Islet precursor cell (in vitro differentiated cells): ENCODE results near the gene ALOXE3.
A peak's percentile ranks its signal among the peaks of the same experiment; 100 is the strongest.

ENCODE experiments used
- DNase-seq: peaks from one replicate; pipeline ENCODE4 v3.0.0-alpha.2; 2018

ALOXE3 gene

DNA sequence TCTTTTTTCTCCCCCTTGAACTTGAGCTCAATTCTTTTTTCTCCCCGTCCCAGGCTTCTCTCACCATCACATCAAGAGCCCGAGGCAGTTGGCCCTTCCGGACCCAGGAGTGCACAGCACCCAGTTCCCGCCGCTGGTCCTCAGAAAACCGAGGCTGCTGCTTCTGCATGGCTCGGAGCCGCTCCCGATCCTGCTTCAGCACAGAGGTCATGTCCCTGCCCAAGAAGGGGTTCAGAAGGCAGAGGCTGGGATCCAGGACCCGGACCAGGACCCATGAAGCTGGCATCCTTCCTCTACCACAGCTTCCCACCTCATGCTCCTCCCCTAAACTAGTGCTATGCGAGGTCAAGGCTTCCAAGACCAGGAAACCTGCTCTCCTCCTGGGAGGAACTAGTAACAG, 23.4 kb upstream of the ALOXE3 start:
- DNase-seq = no peak

DNA sequence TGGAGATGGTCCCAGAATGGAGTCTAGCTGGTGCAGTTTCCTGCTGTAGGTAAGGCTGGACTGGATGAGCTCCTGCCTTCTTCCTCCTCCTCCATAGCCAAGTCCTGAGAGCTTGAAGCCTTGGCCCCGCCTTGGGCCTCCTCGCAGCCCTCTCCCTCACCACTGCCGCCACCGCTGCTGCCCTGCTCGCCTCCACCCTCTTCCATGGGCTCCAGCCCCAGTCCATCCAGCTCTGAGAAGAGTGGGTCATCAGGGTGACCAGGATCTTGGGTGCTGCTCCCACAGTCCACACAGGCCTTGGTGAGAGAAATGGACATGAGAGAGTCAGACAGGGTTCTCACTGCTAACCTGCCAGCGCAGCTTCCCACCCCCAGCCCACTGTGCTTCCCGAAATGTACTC, 22.7 kb upstream of the ALOXE3 start:
- DNase-seq = no peak

DNA sequence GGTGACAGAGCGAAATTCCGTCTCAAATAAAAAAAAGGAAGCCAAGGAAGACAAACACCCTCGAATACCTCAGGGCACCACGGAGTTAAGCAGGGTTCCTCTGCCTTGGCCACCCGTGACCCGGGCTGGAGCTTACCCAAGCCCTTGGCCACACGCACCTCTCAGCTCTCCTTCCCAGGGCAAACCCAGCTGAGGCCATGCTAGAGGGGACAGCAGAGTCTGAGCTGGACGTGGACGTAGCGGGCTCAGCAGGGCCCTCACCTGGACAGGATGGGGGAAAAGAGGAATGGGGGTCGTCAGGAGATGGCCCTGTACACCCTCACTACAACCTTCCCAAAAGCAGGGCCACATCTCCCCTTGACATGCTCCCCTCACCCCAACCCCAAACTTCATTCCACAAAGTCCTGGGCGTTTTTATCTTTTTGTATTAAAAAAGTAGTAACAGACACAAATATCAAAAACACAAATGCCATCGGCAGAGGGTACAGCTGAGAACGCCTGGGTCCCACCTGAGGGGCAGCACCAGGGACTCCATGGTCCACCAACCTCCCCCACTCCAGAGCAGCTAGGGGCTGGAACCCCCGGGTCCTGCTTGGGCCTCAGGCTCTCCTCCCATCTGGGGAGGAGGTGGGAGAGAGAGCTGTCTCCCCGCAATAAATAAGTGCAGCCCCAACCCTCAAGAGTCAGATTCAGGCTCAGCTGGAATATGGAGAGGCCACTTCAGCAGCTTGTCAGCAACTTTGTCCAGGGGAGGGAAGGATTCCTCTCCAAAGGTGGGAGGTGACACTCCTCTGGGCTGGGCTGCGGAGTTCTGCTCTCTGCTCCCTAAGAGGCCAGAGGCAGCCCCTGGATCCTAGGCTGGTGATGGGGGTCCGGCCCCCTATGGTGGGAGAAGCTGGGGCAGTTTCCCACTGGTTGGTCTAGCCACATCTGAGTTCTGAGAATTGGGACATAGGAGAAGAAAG, 22.0 kb upstream of the ALOXE3 start:
- no peak for DNase-seq

DNA sequence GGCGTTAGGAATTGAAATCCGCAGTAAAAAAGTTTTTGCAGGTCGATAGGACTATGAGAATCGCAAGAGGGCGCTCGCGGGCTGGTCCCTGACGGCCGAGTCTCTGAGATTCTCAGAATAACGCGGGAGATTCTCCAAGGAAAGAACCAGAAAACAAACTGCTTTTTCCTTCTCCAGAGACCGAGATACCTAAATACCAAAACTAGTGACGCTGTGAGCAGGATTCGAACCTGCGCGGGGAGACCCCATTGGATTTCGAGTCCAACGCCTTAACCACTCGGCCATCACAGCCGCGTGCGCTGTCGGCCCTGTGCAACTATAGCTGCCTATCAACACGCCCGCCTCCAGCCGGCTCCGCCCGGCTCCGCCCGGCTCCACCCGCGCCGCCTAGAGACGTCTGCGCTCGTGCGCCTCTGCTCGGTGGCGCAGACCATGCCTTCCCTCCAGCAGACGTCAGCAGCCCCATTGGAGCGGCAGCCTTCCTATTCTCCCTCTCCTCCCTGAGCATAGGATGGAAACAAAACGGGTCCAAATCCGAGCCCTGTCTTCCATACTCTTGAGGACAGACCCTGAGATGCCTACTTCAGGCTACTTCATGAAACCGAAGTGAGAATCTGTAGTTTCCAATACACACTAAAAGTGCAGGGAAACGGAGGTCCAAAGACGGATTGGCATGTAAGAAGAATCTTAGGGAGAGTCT, 20.5 kb upstream of the ALOXE3 start:
- peak; percentile 99 for DNase-seq

DNA sequence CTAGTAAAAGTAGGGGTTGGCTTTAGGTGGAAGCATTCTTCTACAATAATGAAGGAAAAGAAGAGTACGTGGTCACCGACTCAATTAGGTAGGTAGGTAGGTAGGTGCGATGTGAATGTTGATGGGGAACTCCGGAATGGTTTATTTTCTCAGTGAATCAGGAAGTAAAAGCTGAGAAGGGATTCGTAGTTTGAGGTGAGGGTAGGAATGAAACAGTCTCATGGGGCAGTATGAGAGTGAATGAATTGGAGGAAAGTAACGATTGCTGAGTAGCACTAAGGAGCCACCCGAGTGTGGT, 20.0 kb upstream of the ALOXE3 start:
- no peak for DNase-seq

DNA sequence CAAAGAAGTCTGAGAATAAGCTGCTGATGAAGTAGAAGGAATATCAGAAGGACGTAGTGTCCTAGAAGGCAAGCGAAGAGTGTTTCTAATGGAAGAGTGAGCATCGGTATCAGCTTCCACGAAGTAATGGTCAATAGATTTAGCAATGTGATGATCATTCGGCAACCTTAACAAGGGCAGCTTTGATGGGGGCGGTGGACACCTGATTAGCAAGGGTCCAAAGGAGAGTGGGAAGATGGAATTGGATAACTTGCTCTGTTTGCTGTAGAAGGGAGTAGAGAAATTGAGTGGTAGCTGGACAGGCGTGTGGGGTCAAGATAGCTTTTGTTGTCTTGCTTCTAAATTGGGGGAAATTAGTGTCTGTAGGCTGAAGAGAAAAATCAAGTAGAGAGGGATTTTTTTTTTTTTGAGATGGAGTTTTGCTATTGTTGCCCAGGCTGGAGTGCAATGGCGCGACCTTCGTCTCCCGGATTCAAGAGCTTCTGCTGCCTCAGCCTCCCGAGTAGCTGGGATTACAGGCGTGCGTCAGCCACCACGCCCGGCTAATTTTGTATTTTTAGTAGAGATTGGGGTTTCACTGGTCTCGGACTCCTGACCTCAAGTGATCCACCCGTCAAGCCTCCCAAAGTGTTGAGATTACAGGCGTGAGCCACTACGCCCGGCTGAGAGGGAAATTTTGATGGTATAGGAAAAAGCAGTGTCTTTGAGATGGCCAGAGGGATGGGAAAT, 19.5 kb upstream of the ALOXE3 start:
- no peak for DNase-seq

DNA sequence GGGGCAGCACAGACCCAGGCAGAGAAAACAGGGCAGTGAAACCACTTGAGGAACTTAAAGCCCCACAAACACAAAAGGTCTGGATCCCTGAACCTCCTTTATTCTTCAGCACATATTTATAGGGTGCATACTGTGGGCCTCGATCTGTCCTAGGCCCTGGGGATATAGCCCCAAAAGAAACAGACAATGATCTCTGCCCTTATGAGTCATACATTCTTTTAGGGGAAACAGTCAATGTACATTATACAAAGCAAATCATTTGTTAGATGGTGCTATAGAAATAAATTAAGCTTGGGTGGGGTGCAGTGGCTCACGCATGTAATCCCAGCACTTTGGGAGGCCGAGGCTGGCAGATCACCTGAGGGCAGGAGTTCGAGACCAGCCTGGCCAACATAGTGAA, 15.6 kb upstream of the ALOXE3 start:
- no peak for DNase-seq

DNA sequence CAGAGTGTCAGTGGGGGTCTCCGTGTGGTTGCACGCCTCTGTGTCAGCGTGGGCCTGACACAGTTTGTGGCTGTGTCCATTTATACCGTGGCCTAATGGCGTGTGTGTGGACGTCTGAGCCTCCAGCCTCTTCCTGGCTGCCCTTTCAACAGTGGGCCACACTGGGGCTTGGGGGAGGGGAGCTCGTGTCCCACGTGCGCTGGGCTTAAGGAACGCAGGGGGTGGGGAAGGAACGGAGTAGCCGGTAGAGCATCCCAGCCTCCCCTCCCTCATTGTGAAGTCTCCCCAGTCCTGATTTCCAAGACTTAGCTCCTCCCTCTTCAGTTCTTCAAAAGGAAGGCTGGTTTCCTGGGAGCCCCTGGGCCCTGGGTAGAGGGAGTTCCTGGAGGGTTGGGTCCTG, 15.1 kb upstream of the ALOXE3 start:
- peak; percentile 68 for DNase-seq

DNA sequence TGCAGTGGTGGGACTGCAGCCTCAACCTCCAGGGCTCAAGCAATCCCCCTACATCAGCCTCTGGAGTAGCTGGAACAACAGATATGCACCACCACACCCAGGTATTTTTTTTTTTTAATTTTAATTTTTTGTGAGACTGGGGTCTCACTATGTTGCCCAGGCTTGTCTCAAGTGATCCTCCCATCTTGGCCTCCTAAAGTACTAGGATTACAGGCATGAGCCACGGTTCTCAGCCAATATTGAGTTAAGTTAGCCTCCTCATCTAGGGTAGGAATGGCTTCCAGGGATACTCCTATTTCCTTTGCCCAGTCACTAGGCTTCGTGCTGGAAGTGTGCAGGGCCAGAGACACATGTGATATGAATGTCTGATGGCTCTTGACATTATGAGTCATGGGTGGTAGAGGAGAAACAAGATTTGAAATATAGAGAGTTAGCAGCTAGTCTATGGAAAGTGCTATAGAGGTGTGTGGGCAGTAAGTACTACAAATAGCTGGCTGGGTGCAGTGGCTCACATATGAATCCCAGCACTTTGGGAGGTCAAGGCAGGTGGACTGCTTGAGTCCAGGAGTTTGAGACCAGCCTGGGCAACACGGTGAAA, 13.6 kb upstream of the ALOXE3 start:
- no peak for DNase-seq

DNA sequence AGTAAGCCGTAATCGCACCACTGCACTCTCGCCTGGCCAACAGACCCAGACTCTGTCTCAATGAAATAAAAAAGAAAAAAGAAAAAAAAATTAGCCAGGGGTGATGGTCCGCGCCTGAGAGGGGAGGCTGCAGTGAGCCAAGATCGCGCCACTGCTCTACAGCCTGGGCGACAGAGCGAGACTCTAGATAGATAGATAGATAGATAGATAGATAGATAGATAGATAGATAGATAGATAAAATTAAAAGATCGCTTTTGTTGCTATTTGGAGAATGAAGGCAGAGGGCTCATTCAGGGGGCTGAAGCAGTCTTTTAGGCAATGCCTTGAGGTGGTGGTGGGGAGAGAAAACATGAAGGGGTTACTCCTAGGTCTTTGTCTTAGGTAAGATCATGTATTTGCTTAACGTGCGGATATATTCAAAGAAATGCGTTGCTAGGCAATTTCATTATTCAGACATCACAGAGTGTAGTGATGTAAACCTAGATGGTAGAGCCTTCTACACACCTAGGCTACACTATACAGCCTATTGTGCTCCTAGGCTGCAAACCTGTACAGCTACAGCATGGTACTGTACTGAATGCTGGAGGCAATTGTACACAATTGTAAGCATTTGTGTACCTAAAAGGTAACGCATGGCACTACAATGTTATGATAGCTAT, 9.9 kb upstream of the ALOXE3 start:
- DNase-seq = no peak

DNA sequence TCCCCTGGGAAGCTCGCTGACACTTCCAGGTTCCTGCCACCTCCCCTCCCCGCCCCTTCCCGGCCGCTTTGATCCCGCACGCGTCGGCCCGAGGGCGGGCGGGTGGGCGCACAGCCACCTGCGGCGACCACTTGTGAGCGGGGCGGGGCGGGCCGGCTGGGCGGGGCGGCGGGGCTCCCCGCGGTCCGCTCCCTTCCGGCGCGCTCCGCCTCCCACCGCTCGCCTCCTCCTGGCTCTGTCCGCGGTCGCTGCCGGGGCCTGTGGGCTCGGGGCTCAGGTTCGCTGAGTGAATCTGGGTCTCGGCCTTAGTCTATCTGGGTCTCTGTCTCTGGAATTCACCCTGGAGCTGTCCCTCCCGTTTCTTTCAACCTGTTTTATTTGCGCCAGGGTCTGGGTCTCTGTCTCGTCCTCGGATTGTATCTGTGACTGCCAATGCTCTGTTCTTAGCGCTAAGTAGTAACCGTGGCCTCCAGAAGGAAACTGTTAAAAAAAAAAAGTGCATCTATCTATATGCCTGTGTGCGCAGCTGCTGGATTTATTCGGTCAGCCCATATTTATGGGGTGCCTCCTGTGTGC, 8.3 kb upstream of the ALOXE3 start:
- DNase-seq = peak; percentile 85

DNA sequence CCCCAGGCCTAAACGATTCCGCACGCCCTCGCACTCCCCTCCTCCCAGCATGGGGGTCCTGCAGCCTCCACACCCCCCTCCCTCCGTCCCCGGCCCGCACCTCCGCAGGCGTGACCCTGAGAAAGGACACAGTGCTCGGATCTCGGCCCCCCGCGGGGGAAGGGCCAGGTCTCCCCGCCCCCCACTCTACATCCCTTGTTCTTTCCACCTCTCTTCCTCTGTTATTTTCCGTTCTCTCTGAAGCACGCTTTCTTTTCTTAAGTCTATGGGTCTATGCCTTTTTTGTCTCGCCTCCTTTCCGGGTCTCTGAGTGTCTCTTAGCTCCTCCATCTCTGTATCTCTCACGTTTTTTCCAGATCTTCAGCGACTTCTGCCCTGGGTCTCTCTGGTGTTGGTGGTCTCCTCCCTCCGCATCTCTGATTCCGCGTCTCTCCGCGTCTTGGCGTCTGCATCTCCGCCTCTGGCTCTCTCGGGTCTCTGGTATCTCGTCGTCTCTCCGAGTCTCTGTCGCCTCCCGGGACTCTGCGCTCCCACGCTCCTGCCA, 7.7 kb upstream of the ALOXE3 start:
- peak; percentile 70 for DNase-seq

DNA sequence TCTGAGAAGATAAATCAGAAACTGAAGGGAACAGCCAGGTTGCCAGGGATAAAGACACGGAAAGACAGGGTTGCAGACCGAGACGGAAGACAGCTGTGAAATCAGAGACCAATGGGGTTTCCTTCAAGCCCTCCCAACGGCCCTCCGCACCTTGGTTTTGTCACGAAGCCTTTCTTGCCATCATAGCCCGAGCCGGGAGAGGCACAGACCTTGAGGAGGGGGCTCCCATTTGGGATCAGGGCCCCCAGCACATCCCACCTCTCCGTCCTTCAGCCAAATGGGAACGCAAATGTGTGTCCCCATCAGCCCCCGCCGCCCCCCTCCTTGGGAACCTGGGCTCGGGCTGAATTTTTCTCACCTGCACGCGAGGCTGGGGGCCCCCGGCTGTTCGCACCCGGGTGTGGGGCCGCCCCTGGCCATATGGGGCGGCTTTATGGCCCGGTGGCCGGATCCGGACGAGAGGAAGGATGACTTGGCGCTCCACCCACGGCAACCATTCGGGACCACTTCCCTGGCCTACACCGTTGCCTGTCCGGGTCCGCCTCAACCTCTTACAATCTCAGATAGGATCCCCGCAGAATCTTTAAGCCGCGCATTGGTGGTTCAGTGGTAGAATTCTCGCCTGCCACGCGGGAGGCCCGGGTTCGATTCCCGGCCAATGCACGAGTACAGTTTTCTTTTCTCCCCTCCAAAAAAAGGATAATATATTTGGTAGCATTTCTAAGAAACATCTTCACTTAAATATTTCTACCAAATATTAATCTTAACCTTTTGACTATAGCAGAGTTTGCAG, 7.0 kb upstream of the ALOXE3 start:
- peak; percentile 93 for DNase-seq

DNA sequence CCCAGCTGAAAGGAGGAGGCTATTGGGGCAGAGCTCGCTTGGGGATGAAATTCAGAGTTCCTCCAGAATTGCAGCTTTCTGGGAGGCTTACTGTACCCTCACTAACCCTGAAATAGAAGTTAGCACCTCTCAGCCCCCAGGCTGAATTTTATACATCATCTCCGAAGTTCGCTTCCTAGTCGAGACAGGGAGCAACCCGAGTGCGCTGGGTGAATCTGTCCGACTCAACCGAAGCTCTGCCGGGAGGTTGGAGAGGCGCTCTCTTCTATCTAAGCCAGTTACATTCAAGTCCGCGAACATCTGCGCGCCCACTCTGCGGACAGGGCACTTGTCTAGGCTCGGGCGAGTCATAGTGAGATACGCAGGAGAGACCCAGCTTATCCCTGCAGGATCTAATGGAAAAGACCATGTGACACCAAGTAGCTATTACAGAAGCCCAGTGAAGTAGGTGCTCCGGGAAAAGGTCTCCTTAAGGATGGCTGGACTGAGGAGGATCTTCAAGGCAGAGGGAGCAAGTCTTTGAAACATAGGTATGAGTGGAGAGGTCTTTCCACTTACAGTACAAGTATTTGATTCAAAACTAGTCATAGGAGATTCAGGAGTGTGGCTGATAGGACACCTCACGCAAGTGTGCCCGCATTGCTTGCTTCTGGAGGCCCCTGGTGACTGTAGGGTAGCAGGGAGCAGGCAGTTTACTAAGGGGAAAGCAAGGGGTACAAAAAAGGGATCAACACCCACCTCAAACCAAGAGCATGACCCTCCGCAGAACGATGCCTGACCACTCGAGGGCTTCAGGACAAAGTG, 6.2 kb upstream of the ALOXE3 start:
- DNase-seq = peak; percentile 68

DNA sequence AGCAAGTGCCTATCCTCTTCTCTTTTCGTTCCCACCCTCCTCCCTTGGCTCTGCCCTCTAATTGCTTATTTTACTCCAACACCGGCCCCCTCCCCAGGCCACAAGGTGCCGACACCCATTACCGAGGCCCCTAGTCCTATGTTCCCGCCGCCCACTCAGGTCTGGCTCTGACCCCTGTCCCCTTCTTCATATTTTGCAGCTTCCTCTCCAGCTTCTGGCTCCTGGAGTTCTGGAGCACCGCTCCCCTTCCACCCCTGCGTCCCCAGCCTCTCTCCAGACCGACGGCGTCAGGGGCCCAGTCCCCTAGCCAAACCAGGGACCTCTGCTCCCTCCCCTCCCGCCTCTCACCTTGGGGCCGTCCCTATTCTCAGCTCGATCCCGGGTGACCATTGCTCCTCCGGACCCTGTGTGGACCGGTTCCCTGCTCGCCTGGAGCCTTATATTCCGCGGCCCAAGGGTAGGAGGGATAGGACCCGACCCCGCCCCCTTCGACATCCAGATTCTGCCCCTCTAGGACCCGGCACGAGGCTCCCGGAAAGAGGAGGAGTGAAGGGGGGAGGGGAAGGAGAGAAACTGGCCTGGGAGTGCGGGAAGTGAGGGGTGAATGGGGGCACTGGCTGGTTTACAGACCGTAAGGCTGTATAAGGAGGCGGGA, 5.5 kb upstream of the ALOXE3 start, which contains the start of gene HES7:
Gene HES7 (minus strand): TSS at position 412 of the 655 bp plus-strand sequence. CDS start 22 bp downstream, at position 390.
- peak; percentile 68 for DNase-seq

DNA sequence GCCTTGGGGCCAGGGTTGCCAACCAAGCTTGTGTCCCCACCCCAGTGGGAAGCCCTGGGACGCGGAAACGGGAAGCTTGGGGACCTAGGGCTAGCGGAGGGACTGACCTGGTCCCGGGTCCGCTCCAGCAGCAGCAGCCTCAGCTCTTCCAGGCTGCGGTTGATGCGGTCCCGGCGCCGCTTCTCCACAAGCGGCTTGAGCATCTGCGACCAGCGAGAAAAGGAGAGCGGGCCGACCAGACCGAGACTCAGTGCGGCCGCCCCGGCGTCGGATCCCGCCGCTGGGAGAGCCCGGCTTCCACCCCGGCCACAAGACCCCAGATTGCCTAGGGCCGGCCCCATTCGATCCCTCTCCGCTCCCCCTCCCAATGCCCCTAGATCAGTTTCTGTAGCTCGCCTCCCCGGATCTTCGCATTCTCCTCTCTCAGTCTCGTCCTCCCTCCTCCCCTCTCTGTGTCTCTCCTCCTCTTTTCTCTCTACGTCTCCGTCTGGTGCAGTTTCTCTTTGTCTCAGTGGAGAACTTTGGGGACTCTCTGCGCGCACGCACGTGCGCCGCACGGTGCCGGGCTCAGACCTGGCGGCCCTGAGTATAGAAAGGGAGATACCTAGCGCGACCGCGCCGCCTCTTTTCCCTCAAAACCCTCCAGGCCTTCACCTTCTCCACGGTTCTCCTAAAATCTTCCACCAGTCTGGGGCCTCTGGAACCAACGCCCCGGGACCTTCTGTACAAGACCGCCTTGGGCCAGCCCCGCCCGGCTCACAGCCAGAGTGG, 4.8 kb upstream of the ALOXE3 start:
- DNase-seq = peak; percentile 72

DNA sequence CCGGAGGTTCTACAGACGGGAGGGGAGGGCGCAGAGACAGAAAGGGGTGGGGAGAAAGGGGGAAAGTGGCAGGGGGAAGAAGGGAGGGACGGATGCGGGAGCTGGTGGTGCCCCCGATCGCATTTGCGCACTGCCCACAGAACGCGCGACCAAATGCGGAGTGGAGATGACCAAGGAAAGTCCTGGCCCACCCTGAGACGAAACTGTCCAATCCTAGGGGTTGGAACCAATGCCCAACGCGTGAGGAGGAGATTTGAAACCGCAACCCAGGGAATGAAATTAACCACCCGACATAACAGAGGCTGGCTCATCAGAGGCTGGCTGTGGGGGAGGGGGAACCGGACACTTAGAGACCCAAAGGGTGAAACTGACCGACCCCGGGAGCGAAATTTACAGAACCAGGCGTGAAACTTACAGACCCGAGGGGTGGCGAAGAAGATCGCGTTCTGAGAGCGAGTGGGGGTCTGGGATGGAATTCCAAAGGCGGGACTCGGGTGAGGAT, 4.2 kb upstream of the ALOXE3 start:
- DNase-seq = no peak

DNA sequence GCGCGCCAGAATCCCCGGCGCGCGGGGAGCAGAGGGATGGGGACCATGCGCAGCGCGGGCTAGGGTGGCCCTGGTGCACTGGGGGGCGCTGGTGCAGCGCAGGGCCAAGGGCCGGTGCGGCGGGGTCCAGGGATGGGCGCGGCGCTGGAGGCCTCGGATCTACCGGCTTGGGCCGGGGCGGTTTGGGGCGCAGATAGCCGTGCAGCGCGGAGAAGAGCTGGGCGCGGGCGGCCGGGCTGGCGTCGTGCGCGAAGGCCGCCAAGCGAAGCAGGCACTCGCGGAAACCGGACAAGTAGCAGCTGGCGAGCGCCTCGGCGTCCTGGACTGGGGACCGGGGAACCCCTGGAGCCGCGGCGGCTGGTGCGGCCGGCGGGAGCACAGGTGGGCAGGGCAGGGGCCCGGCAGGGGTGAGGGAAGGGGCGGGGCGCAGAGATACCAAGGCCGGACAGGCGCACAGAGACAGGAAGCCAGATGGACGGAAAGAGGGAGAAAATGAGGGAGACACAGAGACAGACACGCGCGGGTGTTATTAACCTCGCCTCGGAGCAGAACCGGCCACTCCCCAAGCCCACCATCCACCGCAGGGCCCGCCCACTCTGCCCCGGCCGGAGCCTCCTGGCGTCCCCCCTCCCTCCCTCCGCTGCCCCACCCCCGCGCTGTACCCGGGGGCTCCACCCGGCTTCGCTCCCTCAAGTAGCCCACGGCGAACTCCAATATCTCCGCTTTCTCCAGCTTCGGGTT, 3.5 kb upstream of the ALOXE3 start:
- DNase-seq = peak; percentile 84
